AG04449 (cell line): Measurements from ENCODE around the gene ASIC4.

Source experiments
- CTCF ChIA-PET: fragments of 350-600 bp; formaldehyde crosslinking; extraction: SDS; loops from one replicate; lab custom pipeline; 2021; ENCODE audit warnings: antibody characterized with exemption; lab: Yijun Ruan, JAX
- POLR2A ChIA-PET: fragments of 400-600, 350-600 bp; formaldehyde crosslinking; extraction: SDS; loops from one replicate; lab custom pipeline; 2020; ENCODE audit warnings: antibody characterized with exemption, inconsistent platforms; lab: Yijun Ruan, JAX
- DNase-seq: peaks from one replicate; pipeline ENCODE4 v3.0.0-alpha.2; 2010; ENCODE audit warnings: low read depth, low spot score
- H3K4me3 ChIP-seq: 2 replicates; pipeline ENCODE4 v1.5.1; 2011; ENCODE audit warnings: low read depth, mild to moderate bottlenecking, control low read depth, low read length
- CTCF ChIP-seq: IDR thresholded peaks from one replicate; pipeline ENCODE4 v1.5.1; 2011; ENCODE audit warnings: mild to moderate bottlenecking, moderate library complexity, low read length, control low read depth, inconsistent platforms; ENCODE audit not compliant: insufficient read depth; ENCODE audit errors: missing control alignments

Gene ASIC4

DNA sequence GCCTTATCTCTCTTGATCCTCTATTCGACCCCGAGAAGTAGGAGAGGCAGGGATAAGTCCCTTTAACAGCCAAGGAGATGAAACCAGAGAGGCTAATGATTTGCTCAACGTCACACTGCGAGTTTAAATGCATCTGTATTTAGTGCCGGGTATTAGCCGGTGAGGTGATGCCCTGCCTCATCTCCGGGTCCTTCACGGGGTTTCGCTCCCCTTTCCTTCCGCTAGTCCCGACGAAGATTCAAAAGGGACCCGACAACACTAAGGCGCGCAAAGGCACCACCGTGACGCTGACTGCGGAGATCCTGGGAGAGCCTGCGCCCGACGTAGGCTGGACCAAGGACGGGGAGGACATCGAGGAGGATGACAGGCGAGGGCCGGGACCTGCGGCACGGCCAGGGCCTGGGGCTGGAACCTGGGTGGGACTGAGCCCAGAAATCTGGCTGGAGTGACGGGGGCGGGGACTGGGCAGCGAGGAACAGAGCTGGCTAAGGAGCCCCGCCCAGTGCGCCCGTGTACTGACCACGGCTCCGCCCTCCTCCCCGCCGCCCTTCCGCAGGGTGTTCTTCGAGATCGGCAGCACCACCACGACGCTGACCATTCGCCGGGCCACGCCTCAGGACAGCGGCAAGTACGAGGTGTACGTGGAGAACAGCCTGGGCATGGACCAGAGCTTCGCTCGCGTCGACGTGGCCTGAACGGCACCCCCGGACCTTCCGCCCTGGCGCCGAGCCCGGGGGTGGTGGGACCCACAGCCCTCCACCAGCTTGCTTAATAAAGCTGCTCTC, 16.6 kb upstream of the ASIC4 start:
- POLR2A ChIA-PET = interaction anchor here (0.5 to 3.8 kb wide), 13 partner anchors 12 to 89 kb away, joined by 3 to 28 read pairs (median 7); partner anchors contain the start of genes CHPF and TMEM198
- CTCF ChIA-PET = interaction anchor here (0.8 to 39.0 kb wide), 10 partner anchors 13 to 192 kb away, joined by 3 to 1084 read pairs (median 7); partner anchors contain the start of gene ASIC4
- DNase-seq = no peak
- TF ChIP-seq CTCF = no peak
- H3K4me3 ChIP-seq = peak overlapping the region; percentile 74

GRCh38 chr2:219498280-219499057, 15.8 kb upstream of the ASIC4 start, which contains the start of gene GMPPA:
GMPPA (plus strand) TSS chr2:219498891; CDS start chr2:219499976, 1,085 bp downstream.
- H3K4me3 ChIP-seq = peak within 1 kb of the TSS; percentile 75
- ChIA-PET POLR2A (interaction anchor here (0.7 to 3.8 kb wide), 17 partner anchors 9 to 54 kb away, joined by 3 to 28 read pairs (median 6); partner anchors contain the start of genes CHPF and TMEM198), CTCF (interaction anchor here (0.9 to 39.0 kb wide), 11 partner anchors 12 to 191 kb away, joined by 3 to 1084 read pairs (median 7); partner anchors contain the start of gene ASIC4)
- peak; percentile 95 for DNase-seq
- peak; percentile 9 for TF ChIP-seq CTCF

GRCh38 chr2:219499058-219499307, 15.3 kb upstream of the ASIC4 start:
- no peak for DNase-seq
- H3K4me3 ChIP-seq = peak overlapping the region; percentile 75
- CTCF ChIA-PET = interaction anchor here (0.9 to 39.0 kb wide), 12 partner anchors 8 to 191 kb away, joined by 3 to 1084 read pairs (median 7); partner anchors contain the start of gene ASIC4
- TF ChIP-seq CTCF = no peak
- POLR2A ChIA-PET = interaction anchor here (0.7 to 3.8 kb wide), 13 partner anchors 9 to 53 kb away, joined by 3 to 28 read pairs (median 7); partner anchors contain the start of genes CHPF and TMEM198

DNA sequence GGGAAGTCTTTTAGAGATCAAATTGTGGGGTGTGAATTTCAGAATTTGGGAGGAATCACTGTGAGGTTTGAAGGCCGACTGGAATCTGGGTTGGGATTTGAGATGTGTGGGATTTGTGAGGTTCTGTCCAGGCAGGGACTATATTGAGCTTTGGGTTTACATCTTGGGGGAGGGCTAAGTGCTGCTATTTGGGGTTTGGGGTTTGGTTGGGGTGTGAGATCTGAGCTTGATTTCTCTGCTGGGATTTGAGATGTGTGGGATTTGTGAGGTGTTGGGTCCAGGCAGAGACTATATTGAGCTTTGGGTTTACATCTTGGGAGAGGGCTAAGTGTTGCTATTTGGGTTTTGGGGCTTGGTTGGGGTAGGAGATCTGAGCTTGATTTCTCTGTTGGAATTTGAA, 14.7 kb upstream of the ASIC4 start:
- no peak for DNase-seq
- CTCF ChIA-PET = interaction anchor here (0.8 to 39.0 kb wide), 12 partner anchors 9 to 143 kb away, joined by 3 to 1084 read pairs (median 6); partner anchors contain the start of genes ASIC4 and DNPEP
- POLR2A ChIA-PET = interaction anchor here (0.7 to 3.8 kb wide), 3 partner anchors 10 to 46 kb away, joined by 3 to 28 read pairs (median 22); no protein-coding TSS in a partner anchor
- peak overlapping the region; percentile 75 for H3K4me3 ChIP-seq
- no peak for TF ChIP-seq CTCF

DNA sequence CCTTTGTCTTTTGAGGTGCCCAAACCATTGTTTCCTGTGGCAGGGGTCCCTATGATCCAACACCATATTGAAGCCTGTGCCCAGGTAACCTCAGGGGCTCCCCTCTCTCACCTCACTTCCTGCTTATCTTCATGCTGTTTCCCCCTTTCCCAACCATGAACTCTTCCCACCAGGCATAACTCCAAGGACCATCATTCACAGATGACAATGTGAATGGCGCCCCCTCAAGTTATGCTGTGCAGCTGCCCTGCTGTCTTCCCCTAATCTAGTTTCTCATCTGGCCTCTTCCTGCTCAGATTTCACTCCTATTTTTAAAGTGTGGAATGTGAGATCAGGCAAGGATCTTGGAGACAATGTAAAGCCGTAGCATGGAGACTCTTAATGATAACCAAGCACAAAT, 14.1 kb upstream of the ASIC4 start:
- DNase-seq = no peak
- ChIA-PET CTCF (interaction anchor here (0.7 to 39.0 kb wide), 13 partner anchors 9 to 142 kb away, joined by 3 to 1084 read pairs (median 4); partner anchors contain the start of genes ASIC4 and DNPEP), POLR2A (interaction anchor here (0.7 to 3.8 kb wide), 3 partner anchors 9 to 54 kb away, joined by 3 to 28 read pairs (median 22); no protein-coding TSS in a partner anchor)
- peak; percentile 44 for TF ChIP-seq CTCF
- H3K4me3 ChIP-seq = peak overlapping the region; percentile 75
